OCI-LY1 (cell line): ENCODE data around the gene BAG5.

Experiments used
- CTCF ChIP-seq: fragments of 200-600 bp; sonication (generic), shearing (Covaris generic); IDR thresholded peaks from 2 replicates; pipeline ENCODE4 v1.5.1; 2017; ENCODE audit warnings: mild to moderate bottlenecking, antibody characterized with exemption, low read length, moderate library complexity, mixed read lengths
- EZH2 ChIP-seq: fragments of 200-600 bp; sonication (generic), shearing (Covaris generic); IDR thresholded peaks from 2 replicates; pipeline ENCODE4 v1.8.0; 2017; ENCODE audit warnings: borderline replicate concordance, mixed run types, mild to moderate bottlenecking, antibody characterized with exemption, low read length, moderate library complexity, mixed read lengths

GRCh38 chr14:103551338-103551762 is 11.1 kb downstream of the BAG5 start:
- no peak for TF ChIP-seq CTCF
- no peak for TF ChIP-seq EZH2
